Sigmoid colon (tissue), 4 donors: ENCODE results near the gene SRD5A3.

Experiments
- POLR2A ChIP-seq, 2 donors: fragments of 450-650 bp; IDR thresholded peaks; one replicate each; pipeline ENCODE4 v1.6.1; 2016; ENCODE audit warnings: antibody characterized with exemption in 2 of 2, mild to moderate bottlenecking in 2 of 2, moderate library complexity in 2 of 2
- POLR2AphosphoS5 ChIP-seq, 4 donors: sonication (generic); formaldehyde crosslinking; IDR thresholded peaks; one replicate each; pipeline ENCODE4 v1.6.1; 2017; ENCODE audit warnings: antibody characterized with exemption in 4 of 4
- TF ChIP-seq, protein P1 (sequence below), 4 experiments: fragments of 450-650 bp in 3 of 4; fragments of 200-600 bp in 1 of 4; IDR thresholded peaks; one replicate each; pipeline ENCODE4 v1.5.1; 2016 to 2019; ENCODE audit warnings: antibody characterized with exemption in 4 of 4, mild to moderate bottlenecking in 3 of 4, moderate library complexity in 2 of 4

DNA sequence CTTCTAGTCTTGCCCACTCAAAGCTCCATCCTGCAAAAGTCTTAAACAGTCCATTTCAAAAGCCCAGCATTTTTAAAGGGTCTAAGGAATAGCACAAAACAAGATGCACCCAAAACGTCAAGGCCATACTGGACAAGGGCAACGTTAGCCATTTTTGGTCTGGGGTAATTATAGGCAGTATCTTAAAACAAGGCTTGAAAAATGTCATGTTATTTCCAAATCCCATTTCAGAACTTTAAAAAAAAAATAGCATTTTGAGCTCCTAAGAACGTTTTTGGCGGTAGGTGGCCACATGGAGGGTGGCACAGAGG, 49.1 kb downstream of the SRD5A3 start:
- TF ChIP-seq, protein P1, sequence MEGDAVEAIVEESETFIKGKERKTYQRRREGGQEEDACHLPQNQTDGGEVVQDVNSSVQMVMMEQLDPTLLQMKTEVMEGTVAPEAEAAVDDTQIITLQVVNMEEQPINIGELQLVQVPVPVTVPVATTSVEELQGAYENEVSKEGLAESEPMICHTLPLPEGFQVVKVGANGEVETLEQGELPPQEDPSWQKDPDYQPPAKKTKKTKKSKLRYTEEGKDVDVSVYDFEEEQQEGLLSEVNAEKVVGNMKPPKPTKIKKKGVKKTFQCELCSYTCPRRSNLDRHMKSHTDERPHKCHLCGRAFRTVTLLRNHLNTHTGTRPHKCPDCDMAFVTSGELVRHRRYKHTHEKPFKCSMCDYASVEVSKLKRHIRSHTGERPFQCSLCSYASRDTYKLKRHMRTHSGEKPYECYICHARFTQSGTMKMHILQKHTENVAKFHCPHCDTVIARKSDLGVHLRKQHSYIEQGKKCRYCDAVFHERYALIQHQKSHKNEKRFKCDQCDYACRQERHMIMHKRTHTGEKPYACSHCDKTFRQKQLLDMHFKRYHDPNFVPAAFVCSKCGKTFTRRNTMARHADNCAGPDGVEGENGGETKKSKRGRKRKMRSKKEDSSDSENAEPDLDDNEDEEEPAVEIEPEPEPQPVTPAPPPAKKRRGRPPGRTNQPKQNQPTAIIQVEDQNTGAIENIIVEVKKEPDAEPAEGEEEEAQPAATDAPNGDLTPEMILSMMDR (IDR thresholded peaks at IDR 0.05), result no peak
- TF ChIP-seq POLR2AphosphoS5 (IDR thresholded peaks at IDR 0.05) (no peak), POLR2A (IDR thresholded peaks at IDR 0.05) (no peak)
